NCI-H460 (cell line): ENCODE results near the gene CARD19. TPM values are rescaled to one million over a fixed set of nuclear protein-coding genes. Genes with fewer than 3 reads are reported as not detected.

Source experiments
- DNase-seq: peaks from one replicate; pipeline ENCODE4 v3.0.0-alpha.2; 2016; ENCODE audit warnings: low read depth; ENCODE audit errors: extremely low read depth
- polyA plus RNA-seq: library from polyadenylated mRNA; depleted of rRNA; stranded (reverse); fragments of >200 nt; gene quantifications from 2 replicates; pipeline ENCODE4 v1.2.3, GENCODE V29; 2014; cell fraction: nucleus; rRNA removed
- total RNA-seq: library from RNA; depleted of rRNA; stranded (reverse); fragments of >200 nt; shearing (Covaris generic); gene quantifications from 2 replicates; pipeline ENCODE4 v1.2.3, GENCODE V29; 2014; rRNA removed

CARD19 gene
- 62.7 and 74.8 TPM in 2 replicates for total RNA-seq
- polyA plus RNA-seq = 129 and 171 TPM in 2 replicates

- no peak for DNase-seq
Measured at GRCh38 chr9:93096131-93096802, at the start of gene CARD19. CARD19 (plus strand) TSS chr9:93096217; CDS start chr9:93096346, 129 bp downstream.

GRCh38 chr9:93048566-93049448, 47.2 kb upstream of the CARD19 start:
- no peak for DNase-seq

- no peak for DNase-seq
Measured at GRCh38 chr9:93049491-93049890, 46.5 kb upstream of the CARD19 start.

GRCh38 chr9:93050231-93050630, 45.8 kb upstream of the CARD19 start:
- DNase-seq = no peak

- no peak for DNase-seq
Measured at GRCh38 chr9:93051680-93052089, 44.3 kb upstream of the CARD19 start.

GRCh38 chr9:93052791-93053540, 43.1 kb upstream of the CARD19 start:
- DNase-seq = no peak

- no peak for DNase-seq
Measured at GRCh38 chr9:93053781-93054331, 42.2 kb upstream of the CARD19 start.

- DNase-seq = no peak
Measured at GRCh38 chr9:93054758-93055704, 41.0 kb upstream of the CARD19 start.

- no peak for DNase-seq
Measured at GRCh38 chr9:93057042-93057702, 38.8 kb upstream of the CARD19 start.

- DNase-seq = no peak
Measured at GRCh38 chr9:93057703-93058354, 38.2 kb upstream of the CARD19 start.

- no peak for DNase-seq
Measured at GRCh38 chr9:93058355-93059010, 37.5 kb upstream of the CARD19 start, which contains the start of gene SUSD3. SUSD3 (plus strand) TSS chr9:93058701; CDS start chr9:93058743, 42 bp downstream.

- no peak for DNase-seq
Measured at GRCh38 chr9:93059011-93059714, 36.9 kb upstream of the CARD19 start.

GRCh38 chr9:93059715-93060578, 36.1 kb upstream of the CARD19 start:
- DNase-seq = no peak

- no peak for DNase-seq
Measured at GRCh38 chr9:93060746-93061259, 35.2 kb upstream of the CARD19 start.

- no peak for DNase-seq
Measured at GRCh38 chr9:93061260-93061751, 34.7 kb upstream of the CARD19 start.
